ENCODE data around the gene E2F1.

GRCh38 chr20:33653218-33653899, 32.8 kb downstream of the E2F1 start:
- no peak for TF ChIP-seq POLR2A (IDR thresholded peaks at IDR 0.05)
- TF ChIP-seq CTCF (IDR thresholded peaks at IDR 0.05) = peak; percentile 56 to 83 (median 82)

Measured in ovary (tissue), 3 donors.